ENCODE results near the gene LTBR.
"Not testable (repeated sequence)": the region's sequence is repeated elsewhere in the genome, so short reads cannot be mapped to it uniquely, and the experiment has no call there.

LTBR gene

GRCh38 chr12:6386491-6386890 lies 2.5 kb downstream of the LTBR start:
- no peak for DNase-seq

GRCh38 chr12:6387541-6387940 lies 3.6 kb downstream of the LTBR start:
- no peak for DNase-seq

GRCh38 chr12:6390084-6390799 lies 6.3 kb downstream of the LTBR start:
- no peak for DNase-seq

- no peak for DNase-seq
Observed at GRCh38 chr12:6391013-6391412, 7.1 kb downstream of the LTBR start.

- no peak for DNase-seq
Observed at GRCh38 chr12:6392504-6392903, 8.5 kb downstream of the LTBR start.

GRCh38 chr12:6393109-6393508 lies 9.1 kb downstream of the LTBR start:
- DNase-seq, result no peak

GRCh38 chr12:6394398-6394797 lies 10.4 kb downstream of the LTBR start:
- DNase-seq, result no peak

- no peak for DNase-seq
Observed at GRCh38 chr12:6396031-6396430, 12.1 kb downstream of the LTBR start.

GRCh38 chr12:6399884-6400644 lies 16.1 kb downstream of the LTBR start:
- DNase-seq, result no peak

GRCh38 chr12:6404390-6404789 lies 20.4 kb downstream of the LTBR start:
- no peak for DNase-seq

GRCh38 chr12:6405963-6406362 lies 22.0 kb downstream of the LTBR start:
- no peak for DNase-seq

- no peak for DNase-seq
Observed at GRCh38 chr12:6407236-6407954, 23.4 kb downstream of the LTBR start.

- DNase-seq, result no peak
Observed at GRCh38 chr12:6416596-6416995, 32.6 kb downstream of the LTBR start.

GRCh38 chr12:6418796-6419195 lies 34.8 kb downstream of the LTBR start:
- DNase-seq, result no peak

GRCh38 chr12:6420364-6420763 lies 36.4 kb downstream of the LTBR start:
- no peak for DNase-seq

GRCh38 chr12:6423267-6424007 lies 39.5 kb downstream of the LTBR start:
- peak; percentile 97 for DNase-seq

GRCh38 chr12:6424008-6424347 lies 40.0 kb downstream of the LTBR start:
- DNase-seq, result no peak

- DNase-seq, result no peak
Observed at GRCh38 chr12:6424866-6425265, 40.9 kb downstream of the LTBR start.

- DNase-seq, result peak; percentile 63
Observed at GRCh38 chr12:6425590-6426531, 41.9 kb downstream of the LTBR start.

GRCh38 chr12:6426882-6427671 lies 43.1 kb downstream of the LTBR start:
- DNase-seq, result no peak

- not testable (repeated sequence) for DNase-seq
Observed at GRCh38 chr12:6427796-6428195, 43.8 kb downstream of the LTBR start.

Measured in NCI-H82 (cell line).